ENCODE results near the gene SET. TPM values are rescaled to one million over a fixed set of nuclear protein-coding genes. Genes with fewer than 3 reads are reported as not detected.
A peak's percentile ranks its signal among the peaks of the same experiment; 100 is the strongest.

SET gene
- total and polyA plus RNA-seq, 4 experiments from 2014 or later, result 132 to 264 (median 226) TPM

- Histone ChIP-seq H3K9me3 (ENCODE audit: control insufficient read depth in 1 of 2, low read length in 2 of 2) (no peaks in the 10 kb centered on the region), H3K36me3 (ENCODE audit: insufficient read depth, low read length) (no peaks in the 10 kb centered on the region), H3K4me1 (ENCODE audit: insufficient read depth, low read length) (peaks cover 10% of the 10 kb centered on the region), H3K27me3 (ENCODE audit: insufficient read depth, low read length) (no peaks in the 10 kb centered on the region), H3K4me3 (ENCODE audit: low read length in 2 of 2) (no peak overlapping the region), H3K27ac (ENCODE audit: low read depth, low read length) (peak overlapping the region; percentile 38)
- ChIA-PET CTCF (ENCODE audit: partially characterized antibody) (no interaction called here), POLR2A (ENCODE audit: partially characterized antibody) (interaction anchor here (1.2 kb wide), 1 partner anchor 20 kb away, joined by 5 read pairs; the partner anchor contains the start of gene ZDHHC12)
- peaks cover 0 to 2% (median 0%) of the 10 kb centered on the region in 8 donors for H3K9me3 Mint-ChIP-seq
- H3K27me3 Mint-ChIP-seq, result no peaks in the 10 kb centered on the region
- peak overlapping the region in 4 of 7 donors; percentile 52 to 94 (median 70) for H3K27ac Mint-ChIP-seq
- intact Hi-C loops (cut with micrococcal nuclease), result loop anchor here (2.0 kb wide), 1 partner anchor 15 kb away; the partner anchor contains the start of gene SET
- H3K4me1 Mint-ChIP-seq, result peaks cover 2 to 19% (median 11%) of the 10 kb centered on the region in 4 donors
- peak overlapping the region; percentile 61 to 83 (median 76) for H3K4me3 Mint-ChIP-seq
- DNase-seq, result no peak
- H3K36me3 Mint-ChIP-seq, result no peaks in the 10 kb centered on the region
Observed at GRCh38 chr9:128703616-128704355, 14.8 kb downstream of the SET start.

- Mint-ChIP-seq H3K36me3 (no peaks in the 10 kb centered on the region), H3K4me3 (peak overlapping the region in 7 of 8 donors; percentile 13 to 59 (median 39)), H3K27ac (peak overlapping the region in 1 of 7 donors; percentile 30), H3K27me3 (no peaks in the 10 kb centered on the region), H3K4me1 (peaks cover 2 to 19% (median 11%) of the 10 kb centered on the region in 4 donors), H3K9me3 (peaks cover 0 to 2% (median 0%) of the 10 kb centered on the region in 8 donors)
- Histone ChIP-seq H3K27ac (ENCODE audit: low read depth, low read length) (no peak overlapping the region), H3K9me3 (ENCODE audit: control insufficient read depth in 1 of 2, low read length in 2 of 2) (no peaks in the 10 kb centered on the region), H3K4me3 (ENCODE audit: low read length in 2 of 2) (no peak overlapping the region), H3K36me3 (ENCODE audit: insufficient read depth, low read length) (no peaks in the 10 kb centered on the region), H3K27me3 (ENCODE audit: insufficient read depth, low read length) (no peaks in the 10 kb centered on the region), H3K4me1 (ENCODE audit: insufficient read depth, low read length) (peaks cover 10% of the 10 kb centered on the region)
- intact Hi-C loops (cut with micrococcal nuclease), result no loop called here
- CTCF ChIA-PET (ENCODE audit: partially characterized antibody), result interaction anchor here (0.7 kb wide), 2 partner anchors 35 to 101 kb away, joined by 3 read pairs; no protein-coding TSS in a partner anchor
- POLR2A ChIA-PET (ENCODE audit: partially characterized antibody), result interaction anchor here (1.2 kb wide), 1 partner anchor 19 kb away, joined by 5 read pairs; the partner anchor contains the start of gene ZDHHC12
- DNase-seq, result no peak
Observed at GRCh38 chr9:128704356-128704670, 15.3 kb downstream of the SET start.

GRCh38 chr9:128705051-128705965, 16.3 kb downstream of the SET start:
- H3K36me3 ChIP-seq (ENCODE audit: insufficient read depth, low read length), result no peaks in the 10 kb centered on the region
- peaks cover 0 to 2% (median 0%) of the 10 kb centered on the region in 8 donors for H3K9me3 Mint-ChIP-seq
- intact Hi-C loops (cut with micrococcal nuclease), result no loop called here
- DNase-seq, result no peak
- H3K4me3 ChIP-seq (ENCODE audit: low read length in 2 of 2), result no peak overlapping the region
- peaks cover 10% of the 10 kb centered on the region for H3K4me1 ChIP-seq (ENCODE audit: insufficient read depth, low read length)
- no peaks in the 10 kb centered on the region for H3K36me3 Mint-ChIP-seq
- ChIA-PET CTCF (ENCODE audit: partially characterized antibody) (interaction anchor here (0.7 kb wide), 2 partner anchors 34 to 102 kb away, joined by 3 read pairs; no protein-coding TSS in a partner anchor), POLR2A (ENCODE audit: partially characterized antibody) (interaction anchor here (1.7 to 2.1 kb wide), 2 partner anchors 10 to 14 kb away, joined by 5 read pairs; no protein-coding TSS in a partner anchor)
- H3K4me3 Mint-ChIP-seq, result no peak overlapping the region
- H3K27me3 Mint-ChIP-seq, result no peaks in the 10 kb centered on the region
- H3K9me3 ChIP-seq (ENCODE audit: control insufficient read depth in 1 of 2, low read length in 2 of 2), result no peaks in the 10 kb centered on the region
- no peaks in the 10 kb centered on the region for H3K27me3 ChIP-seq (ENCODE audit: insufficient read depth, low read length)
- peaks cover 2 to 19% (median 11%) of the 10 kb centered on the region in 4 donors for H3K4me1 Mint-ChIP-seq
- H3K27ac Mint-ChIP-seq, result peak overlapping the region in 1 of 7 donors; percentile 19
- no peak overlapping the region for H3K27ac ChIP-seq (ENCODE audit: low read depth, low read length)

GRCh38 chr9:128706045-128706444, 17.0 kb downstream of the SET start:
- no peak overlapping the region for H3K4me3 Mint-ChIP-seq
- Histone ChIP-seq H3K4me1 (ENCODE audit: insufficient read depth, low read length) (peaks cover 10% of the 10 kb centered on the region), H3K27ac (ENCODE audit: low read depth, low read length) (no peak overlapping the region), H3K27me3 (ENCODE audit: insufficient read depth, low read length) (no peaks in the 10 kb centered on the region), H3K9me3 (ENCODE audit: control insufficient read depth in 1 of 2, low read length in 2 of 2) (no peaks in the 10 kb centered on the region), H3K4me3 (ENCODE audit: low read length in 2 of 2) (no peak overlapping the region), H3K36me3 (ENCODE audit: insufficient read depth, low read length) (no peaks in the 10 kb centered on the region)
- CTCF ChIA-PET (ENCODE audit: partially characterized antibody), result no interaction called here
- no peaks in the 10 kb centered on the region for H3K36me3 Mint-ChIP-seq
- DNase-seq, result no peak
- no peaks in the 10 kb centered on the region for H3K27me3 Mint-ChIP-seq
- H3K9me3 Mint-ChIP-seq, result peaks cover 0 to 2% (median 0%) of the 10 kb centered on the region in 8 donors
- peak overlapping the region in 3 of 7 donors; percentile 18 to 55 (median 19) for H3K27ac Mint-ChIP-seq
- POLR2A ChIA-PET (ENCODE audit: partially characterized antibody), result interaction anchor here (1.7 to 2.1 kb wide), 2 partner anchors 9 to 15 kb away, joined by 5 read pairs; no protein-coding TSS in a partner anchor
- intact Hi-C loops (cut with micrococcal nuclease), result no loop called here
- peaks cover 2 to 18% (median 11%) of the 10 kb centered on the region in 4 donors for H3K4me1 Mint-ChIP-seq

GRCh38 chr9:128706671-128707381, 17.8 kb downstream of the SET start:
- H3K4me3 ChIP-seq (ENCODE audit: low read length in 2 of 2), result no peak overlapping the region
- H3K4me3 Mint-ChIP-seq, result no peak overlapping the region
- H3K4me1 Mint-ChIP-seq, result peaks cover 2 to 11% (median 7%) of the 10 kb centered on the region in 4 donors
- no peak overlapping the region for H3K27ac ChIP-seq (ENCODE audit: low read depth, low read length)
- H3K36me3 Mint-ChIP-seq, result no peaks in the 10 kb centered on the region
- no peak for DNase-seq
- H3K9me3 Mint-ChIP-seq, result peaks cover 0 to 2% (median 0%) of the 10 kb centered on the region in 8 donors
- ChIA-PET CTCF (ENCODE audit: partially characterized antibody) (no interaction called here), POLR2A (ENCODE audit: partially characterized antibody) (interaction anchor here (1.7 to 2.1 kb wide), 2 partner anchors 8 to 16 kb away, joined by 5 read pairs; no protein-coding TSS in a partner anchor)
- no peaks in the 10 kb centered on the region for H3K27me3 ChIP-seq (ENCODE audit: insufficient read depth, low read length)
- H3K27me3 Mint-ChIP-seq, result no peaks in the 10 kb centered on the region
- peaks cover 5% of the 10 kb centered on the region for H3K4me1 ChIP-seq (ENCODE audit: insufficient read depth, low read length)
- H3K27ac Mint-ChIP-seq, result peak overlapping the region in 1 of 7 donors; percentile 4
- intact Hi-C loops (cut with micrococcal nuclease), result no loop called here
- no peaks in the 10 kb centered on the region for H3K36me3 ChIP-seq (ENCODE audit: insufficient read depth, low read length)
- no peaks in the 10 kb centered on the region for H3K9me3 ChIP-seq (ENCODE audit: control insufficient read depth in 1 of 2, low read length in 2 of 2)

- intact Hi-C loops (cut with micrococcal nuclease), result no loop called here
- no peak overlapping the region for H3K27ac ChIP-seq (ENCODE audit: low read depth, low read length)
- Mint-ChIP-seq H3K4me1 (peaks cover 0 to 6% (median 4%) of the 10 kb centered on the region in 4 donors), H3K36me3 (no peaks in the 10 kb centered on the region), H3K9me3 (peaks cover 0 to 2% (median 0%) of the 10 kb centered on the region in 8 donors), H3K4me3 (peak overlapping the region in 1 of 8 donors; percentile 27), H3K27me3 (no peaks in the 10 kb centered on the region), H3K27ac (no peak overlapping the region)
- H3K4me1 ChIP-seq (ENCODE audit: insufficient read depth, low read length), result no peaks in the 10 kb centered on the region
- H3K4me3 ChIP-seq (ENCODE audit: low read length in 2 of 2), result no peak overlapping the region
- H3K9me3 ChIP-seq (ENCODE audit: control insufficient read depth in 1 of 2, low read length in 2 of 2), result no peaks in the 10 kb centered on the region
- no peaks in the 10 kb centered on the region for H3K27me3 ChIP-seq (ENCODE audit: insufficient read depth, low read length)
- ChIA-PET CTCF (ENCODE audit: partially characterized antibody) (interaction anchor here (1.3 kb wide), 1 partner anchor 17 kb away, joined by 4 read pairs; the partner anchor contains the start of gene ZDHHC12), POLR2A (ENCODE audit: partially characterized antibody) (no interaction called here)
- DNase-seq, result no peak
- no peaks in the 10 kb centered on the region for H3K36me3 ChIP-seq (ENCODE audit: insufficient read depth, low read length)
Observed at GRCh38 chr9:128707446-128707845, 18.4 kb downstream of the SET start.

Measured in CD4-positive, alpha-beta memory T cell (primary cell).